Vagina (tissue), 2 donors: Measurements from ENCODE around the gene ARSI.

ENCODE experiments used
- CTCF ChIP-seq, 3 experiments: fragments of 450-650 bp in 2 of 3; fragments of 200-600 bp in 1 of 3; sonication (generic) in 1 of 3; IDR thresholded peaks; one replicate each; pipeline ENCODE4 v1.5.1; 2017 to 2019; ENCODE audit warnings: antibody characterized with exemption in 3 of 3, mild to moderate bottlenecking in 2 of 3, moderate library complexity in 2 of 3
- POLR2A ChIP-seq, 2 donors: fragments of 450-650 bp; IDR thresholded peaks; one replicate each; pipeline ENCODE4 v1.6.1; 2017; ENCODE audit warnings: antibody characterized with exemption in 2 of 2, mild to moderate bottlenecking in 2 of 2, moderate library complexity in 2 of 2
- POLR2AphosphoS5 ChIP-seq, 2 donors: sonication (generic); formaldehyde crosslinking; IDR thresholded peaks; one replicate each; pipeline ENCODE4 v1.9.0; 2017; ENCODE audit warnings: antibody characterized with exemption in 2 of 2, mild to moderate bottlenecking in 2 of 2, low read depth in 1 of 2; ENCODE audit not compliant: insufficient read depth in 1 of 2

- TF ChIP-seq CTCF (IDR thresholded peaks at IDR 0.05) (no peak), POLR2AphosphoS5 (IDR thresholded peaks at IDR 0.05; ENCODE audit: insufficient read depth in 1 of 2, low read depth in 1 of 2) (no peak), POLR2A (IDR thresholded peaks at IDR 0.05) (no peak)
Observed at GRCh38 chr5:150253416-150254208, 49.1 kb downstream of the ARSI start.
